ELR (cell line): ENCODE data around the gene PCDHA7.
"Not testable (repeated sequence)": the region's sequence is repeated elsewhere in the genome, so short reads cannot be mapped to it uniquely, and the experiment has no call there.

Experiments used
- DNase-seq: peaks from one replicate; pipeline ENCODE4 v3.0.0-alpha.2; 2015; ENCODE audit warnings: low read depth

PCDHA7 gene

DNA sequence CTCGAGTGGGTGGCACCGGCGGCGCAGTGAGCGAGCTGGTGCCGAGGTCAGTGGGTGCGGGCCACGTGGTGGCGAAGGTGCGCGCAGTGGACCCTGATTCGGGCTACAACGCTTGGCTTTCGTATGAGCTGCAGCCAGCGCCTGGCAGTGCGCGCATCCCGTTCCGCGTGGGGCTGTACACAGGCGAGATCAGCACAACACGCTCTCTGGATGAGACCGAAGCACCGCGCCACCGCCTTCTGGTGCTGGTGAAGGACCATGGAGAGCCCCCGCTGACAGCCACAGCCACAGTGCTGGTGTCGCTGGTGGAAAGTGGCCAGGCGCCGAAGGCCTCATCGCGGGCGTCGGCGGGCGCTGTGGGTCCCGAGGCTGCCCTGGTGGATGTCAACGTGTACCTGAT lies 10.6 kb upstream of the PCDHA7 start:
- DNase-seq = no peak

GRCh38 chr5:140827704-140828361 lies 6.2 kb upstream of the PCDHA7 start, which contains the start of gene PCDHA6:
Gene PCDHA6 (plus strand): TSS chr5:140827960. CDS start chr5:140828092, 132 bp downstream.
- peak; percentile 2 for DNase-seq

GRCh38 chr5:140828362-140828737 lies 5.7 kb upstream of the PCDHA7 start:
- DNase-seq = no peak

GRCh38 chr5:140829511-140830501 lies 4.3 kb upstream of the PCDHA7 start:
- DNase-seq = not testable (repeated sequence)

GRCh38 chr5:140834439-140835008 lies 455 bp downstream of the PCDHA7 start:
- DNase-seq = not testable (repeated sequence)

GRCh38 chr5:140835622-140836510 lies 1.8 kb downstream of the PCDHA7 start:
- no peak for DNase-seq

DNA sequence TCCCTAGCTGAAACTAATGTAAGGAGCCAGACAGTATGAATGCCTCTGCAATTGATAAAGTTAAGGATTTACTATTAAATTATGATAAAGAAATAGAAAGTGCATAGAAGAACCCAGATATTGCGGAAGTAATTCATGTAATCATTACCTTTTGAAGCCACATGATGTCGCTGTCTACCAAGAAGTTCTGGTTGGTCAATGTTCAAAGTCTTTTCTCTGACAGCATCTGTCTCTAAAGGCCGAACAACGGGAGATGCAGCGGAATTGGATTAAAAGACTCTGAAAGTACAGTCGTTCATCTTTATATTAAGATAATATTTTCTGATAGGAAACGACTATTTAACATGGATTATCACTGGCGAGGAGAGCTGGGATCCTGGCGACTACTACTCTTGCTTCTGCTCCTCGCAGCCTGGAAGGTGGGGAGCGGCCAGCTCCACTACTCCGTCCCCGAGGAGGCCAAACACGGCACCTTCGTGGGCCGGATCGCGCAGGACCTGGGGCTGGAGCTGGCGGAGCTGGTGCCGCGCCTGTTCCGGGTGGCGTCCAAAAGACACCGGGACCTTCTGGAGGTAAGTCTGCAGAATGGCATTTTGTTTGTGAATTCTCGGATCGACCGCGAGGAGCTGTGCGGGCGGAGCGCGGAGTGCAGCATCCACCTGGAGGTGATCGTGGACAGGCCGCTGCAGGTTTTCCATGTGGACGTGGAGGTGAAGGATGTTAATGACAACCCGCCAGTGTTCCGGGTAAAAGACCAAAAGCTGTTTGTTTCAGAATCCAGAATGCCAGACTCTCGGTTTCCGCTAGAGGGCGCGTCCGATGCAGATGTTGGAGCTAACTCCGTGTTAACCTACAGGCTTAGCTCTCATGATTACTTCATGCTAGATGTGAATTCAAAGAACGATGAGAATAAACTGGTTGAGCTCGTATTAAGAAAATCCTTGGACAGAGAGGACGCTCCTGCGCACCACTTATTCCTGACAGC lies 7.2 kb downstream of the PCDHA7 start, which contains the start of gene PCDHA8:
PCDHA8 (plus strand) TSS at position 210 of the 985 bp plus-strand sequence; CDS start at position 345, 135 bp downstream.
- DNase-seq = peak; percentile 19

DNA sequence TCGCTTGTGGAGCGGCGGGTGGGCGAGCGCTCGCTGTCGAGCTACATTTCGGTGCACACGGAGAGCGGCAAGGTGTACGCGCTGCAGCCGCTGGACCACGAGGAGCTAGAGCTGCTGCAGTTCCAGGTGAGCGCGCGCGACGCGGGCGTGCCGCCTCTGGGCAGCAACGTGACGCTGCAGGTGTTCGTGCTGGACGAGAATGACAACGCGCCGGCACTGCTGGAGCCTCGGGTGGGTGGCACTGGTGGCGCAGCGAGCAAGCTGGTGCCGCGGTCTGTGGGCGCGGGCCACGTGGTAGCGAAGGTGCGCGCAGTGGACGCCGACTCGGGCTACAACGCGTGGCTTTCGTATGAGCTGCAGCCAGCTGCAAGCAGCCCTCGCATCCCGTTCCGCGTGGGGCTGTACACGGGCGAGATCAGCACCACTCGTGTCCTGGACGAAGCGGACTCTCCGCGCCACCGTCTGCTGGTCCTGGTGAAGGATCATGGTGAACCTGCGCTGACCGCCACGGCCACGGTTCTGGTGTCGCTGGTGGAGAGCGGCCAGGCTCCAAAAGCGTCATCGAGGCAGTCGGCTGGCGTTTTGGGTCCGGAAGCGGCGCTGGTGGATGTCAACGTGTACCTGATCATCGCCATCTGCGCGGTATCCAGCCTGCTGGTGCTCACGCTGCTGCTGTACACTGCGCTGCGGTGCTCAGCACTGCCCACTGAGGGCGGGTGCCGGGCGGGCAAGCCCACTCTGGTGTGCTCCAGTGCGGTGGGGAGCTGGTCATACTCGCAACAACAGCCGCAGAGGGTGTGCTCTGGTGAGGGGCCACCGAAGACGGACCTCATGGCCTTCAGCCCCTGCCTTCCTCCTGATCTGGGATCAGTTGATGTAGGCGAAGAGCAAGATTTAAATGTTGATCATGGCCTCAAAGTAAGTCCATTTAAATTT lies 9.0 kb downstream of the PCDHA7 start:
- no peak for DNase-seq

- not testable (repeated sequence) for DNase-seq
Observed at GRCh38 chr5:140848139-140849102, 14.4 kb downstream of the PCDHA7 start, which contains the start of gene PCDHA9. Gene PCDHA9 (plus strand): TSS chr5:140848382. CDS start chr5:140848496, 114 bp downstream.

DNA sequence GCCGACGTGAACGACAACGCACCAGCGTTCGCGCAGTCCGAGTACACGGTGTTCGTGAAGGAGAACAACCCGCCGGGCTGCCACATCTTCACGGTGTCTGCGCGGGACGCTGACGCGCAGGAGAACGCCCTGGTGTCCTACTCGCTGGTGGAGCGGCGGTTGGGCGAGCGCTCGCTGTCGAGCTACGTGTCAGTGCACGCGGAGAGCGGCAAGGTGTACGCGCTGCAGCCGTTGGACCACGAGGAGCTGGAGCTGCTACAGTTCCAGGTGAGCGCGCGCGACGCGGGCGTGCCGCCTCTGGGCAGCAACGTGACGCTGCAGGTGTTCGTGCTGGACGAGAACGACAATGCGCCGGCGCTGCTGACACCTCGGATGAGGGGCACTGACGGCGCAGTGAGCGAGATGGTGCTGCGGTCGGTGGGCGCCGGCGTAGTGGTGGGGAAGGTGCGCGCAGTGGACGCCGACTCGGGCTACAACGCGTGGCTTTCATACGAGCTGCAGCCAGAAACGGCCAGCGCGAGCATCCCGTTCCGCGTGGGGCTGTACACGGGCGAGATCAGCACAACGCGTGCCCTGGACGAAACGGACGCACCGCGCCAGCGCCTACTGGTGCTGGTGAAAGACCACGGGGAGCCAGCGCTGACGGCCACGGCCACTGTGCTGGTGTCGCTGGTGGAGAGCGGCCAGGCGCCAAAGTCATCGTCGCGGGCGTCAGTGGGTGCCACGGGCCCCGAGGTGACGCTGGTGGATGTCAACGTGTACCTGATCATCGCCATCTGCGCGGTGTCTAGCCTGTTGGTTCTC lies 16.0 kb downstream of the PCDHA7 start:
- not testable (repeated sequence) for DNase-seq

DNA sequence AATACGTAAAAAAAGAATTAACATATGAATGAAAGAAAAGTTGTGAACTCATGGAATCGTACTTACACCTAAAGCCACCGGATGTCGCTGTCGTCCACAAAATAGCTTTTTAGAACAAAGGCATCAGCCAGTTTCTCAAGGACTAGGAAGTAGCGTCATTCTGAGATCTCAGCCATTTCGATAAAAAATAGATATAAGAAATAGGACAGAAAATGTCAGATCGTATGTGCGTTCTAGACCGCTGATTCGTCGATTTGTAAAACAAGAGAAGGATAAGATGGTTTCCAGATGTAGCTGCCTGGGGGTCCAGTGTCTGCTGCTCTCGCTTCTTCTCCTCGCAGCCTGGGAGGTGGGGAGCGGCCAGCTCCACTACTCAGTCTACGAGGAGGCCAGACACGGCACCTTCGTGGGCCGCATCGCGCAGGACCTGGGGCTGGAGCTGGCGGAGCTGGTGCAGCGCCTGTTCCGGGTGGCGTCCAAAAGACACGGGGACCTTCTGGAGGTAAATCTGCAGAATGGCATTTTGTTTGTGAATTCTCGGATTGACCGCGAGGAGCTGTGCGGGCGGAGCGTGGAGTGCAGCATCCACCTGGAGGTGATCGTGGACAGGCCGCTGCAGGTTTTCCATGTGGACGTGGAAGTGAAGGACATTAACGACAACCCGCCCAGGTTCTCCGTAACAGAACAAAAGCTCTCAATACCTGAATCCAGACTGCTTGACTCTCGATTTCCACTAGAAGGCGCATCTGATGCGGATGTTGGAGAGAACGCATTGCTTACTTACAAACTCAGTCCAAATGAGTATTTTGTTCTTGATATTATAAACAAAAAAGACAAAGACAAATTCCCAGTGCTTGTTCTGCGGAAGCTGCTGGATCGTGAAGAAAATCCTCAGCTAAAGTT lies 22.0 kb downstream of the PCDHA7 start, which contains the start of gene PCDHA10:
PCDHA10 (plus strand) TSS at position 126 of the 903 bp plus-strand sequence; CDS start at position 278, 152 bp downstream.
- DNase-seq = no peak

GRCh38 chr5:140857177-140857986 lies 23.3 kb downstream of the PCDHA7 start:
- DNase-seq = no peak

DNA sequence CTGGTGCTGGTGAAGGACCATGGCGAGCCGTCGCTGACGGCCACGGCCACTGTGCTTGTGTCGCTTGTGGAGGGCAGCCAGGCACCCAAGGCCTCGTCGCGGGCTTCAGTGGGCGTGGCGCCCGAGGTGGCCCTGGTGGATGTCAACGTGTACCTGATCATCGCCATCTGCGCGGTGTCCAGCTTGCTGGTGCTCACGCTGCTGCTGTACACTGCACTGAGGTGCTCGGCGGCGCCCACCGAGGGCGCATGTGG lies 23.8 kb downstream of the PCDHA7 start:
- DNase-seq = no peak

- DNase-seq = no peak
Observed at GRCh38 chr5:140862441-140863295, 28.6 kb downstream of the PCDHA7 start.
